Stimulated activated naive CD8-positive, alpha-beta T cell treated with anti-CD3 and anti-CD28 coated beads, Interleukin-15, Interleukin-2, amounts not matched to agents 100 ng/mL and 50 ng/mL, for 24 hours (primary cell): ENCODE measurements around the gene HRK.

Experiments used
- H3K27ac Mint-ChIP-seq: one replicate; pipeline ENCODE4 v1.8.0; 2021; ENCODE audit warnings: mild to moderate bottlenecking, mixed read lengths
- H3K27me3 Mint-ChIP-seq: one replicate; pipeline ENCODE4 v1.8.0; 2021; ENCODE audit warnings: mixed read lengths
- H3K36me3 Mint-ChIP-seq: one replicate; pipeline ENCODE4 v1.8.0; 2021; ENCODE audit warnings: low read depth, mixed read lengths
- H3K4me1 Mint-ChIP-seq: one replicate; pipeline ENCODE4 v1.8.0; 2021; ENCODE audit warnings: low read depth, mixed read lengths
- H3K4me3 Mint-ChIP-seq: one replicate; pipeline ENCODE4 v1.8.0; 2021; ENCODE audit warnings: mild to moderate bottlenecking, mixed read lengths
- H3K9me3 Mint-ChIP-seq: one replicate; pipeline ENCODE4 v1.8.0; 2021; ENCODE audit warnings: mixed read lengths

Gene HRK

DNA sequence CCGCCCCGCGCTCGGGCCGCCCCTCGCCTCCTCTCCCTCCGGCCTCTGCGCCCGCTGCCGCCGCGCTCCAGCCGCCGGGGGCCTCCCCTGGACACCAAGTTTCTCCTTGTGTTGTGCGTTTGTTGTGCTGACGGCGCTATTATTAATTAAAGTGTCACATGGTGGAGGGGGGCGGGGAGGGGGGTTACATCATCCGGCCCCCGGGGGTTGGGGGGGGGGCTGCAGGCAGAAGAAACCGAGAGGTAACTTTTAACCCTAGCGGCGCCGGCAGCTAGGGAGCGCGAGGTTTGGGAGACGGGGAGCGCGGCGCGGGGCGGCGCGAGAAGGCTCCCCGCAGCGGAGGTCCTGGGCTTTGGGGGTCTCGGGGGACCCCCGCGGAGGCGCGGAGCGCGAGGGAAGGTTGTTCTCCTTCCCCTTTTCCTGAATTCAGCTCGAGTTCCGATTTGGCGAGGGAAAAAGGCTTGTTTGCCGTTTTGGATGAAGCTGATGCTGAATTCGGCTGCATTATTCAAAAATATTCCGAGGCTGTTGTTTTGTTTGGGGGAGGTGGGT, at the start of gene HRK:
Gene HRK (minus strand): TSS at position 117 of the 552 bp plus-strand sequence. CDS start 134 bp downstream, outside the sequence.
- Mint-ChIP-seq H3K27me3 (peaks cover 64% of the 10 kb centered on the region), H3K27ac (no peak within 1 kb of the TSS), H3K4me1 (peaks cover 37% of the 10 kb centered on the region), H3K4me3 (peak within 1 kb of the TSS; percentile 79), H3K9me3 (no peaks in the 10 kb centered on the region), H3K36me3 (no peaks in the 10 kb centered on the region)

DNA sequence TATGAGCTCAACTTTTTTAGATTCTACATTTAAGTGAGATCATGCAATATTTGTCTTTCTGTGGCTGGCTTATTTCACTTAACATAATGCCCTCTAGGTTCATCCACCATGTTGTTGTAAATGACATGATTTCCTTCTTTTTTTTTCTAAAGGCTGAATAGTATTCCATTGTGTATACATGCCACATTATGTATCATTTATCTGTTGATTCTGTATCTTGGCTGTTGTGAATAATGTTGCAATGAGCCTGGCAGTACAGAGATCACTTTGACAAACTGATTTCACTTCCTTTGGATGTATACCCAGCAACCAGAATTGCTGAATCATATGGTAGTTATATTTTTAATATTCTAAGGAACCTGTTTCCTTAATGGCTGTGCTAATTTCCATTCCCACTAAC, 48.6 kb upstream of the HRK start:
- Mint-ChIP-seq H3K36me3 (peaks cover 58% of the 10 kb centered on the region), H3K9me3 (no peaks in the 10 kb centered on the region), H3K4me1 (peaks cover 31% of the 10 kb centered on the region), H3K27ac (no peak overlapping the region), H3K27me3 (no peaks in the 10 kb centered on the region), H3K4me3 (no peak overlapping the region)

DNA sequence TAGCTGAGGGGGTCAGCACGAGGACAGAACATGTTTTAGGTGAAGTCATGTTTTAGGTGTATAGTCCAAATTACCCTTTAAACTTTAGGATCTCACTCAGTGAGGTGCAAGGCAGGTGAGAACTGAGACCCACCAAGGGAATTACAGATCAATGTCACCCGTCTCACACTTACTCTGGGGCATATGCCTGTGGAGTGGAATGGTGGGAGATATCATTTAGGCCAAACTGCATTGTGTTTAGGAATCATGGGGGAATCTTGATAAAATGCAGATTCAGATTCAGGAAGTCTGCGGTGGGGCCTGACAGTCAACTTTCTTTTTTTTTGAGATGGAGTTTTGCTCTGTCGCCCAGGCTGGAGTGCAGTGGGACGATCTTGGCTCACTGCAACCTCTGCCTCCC, 47.3 kb upstream of the HRK start:
- no peaks in the 10 kb centered on the region for H3K9me3 Mint-ChIP-seq
- peaks cover 44% of the 10 kb centered on the region for H3K4me1 Mint-ChIP-seq
- no peak overlapping the region for H3K4me3 Mint-ChIP-seq
- H3K27me3 Mint-ChIP-seq, result no peaks in the 10 kb centered on the region
- no peak overlapping the region for H3K27ac Mint-ChIP-seq
- peaks cover 54% of the 10 kb centered on the region for H3K36me3 Mint-ChIP-seq

DNA sequence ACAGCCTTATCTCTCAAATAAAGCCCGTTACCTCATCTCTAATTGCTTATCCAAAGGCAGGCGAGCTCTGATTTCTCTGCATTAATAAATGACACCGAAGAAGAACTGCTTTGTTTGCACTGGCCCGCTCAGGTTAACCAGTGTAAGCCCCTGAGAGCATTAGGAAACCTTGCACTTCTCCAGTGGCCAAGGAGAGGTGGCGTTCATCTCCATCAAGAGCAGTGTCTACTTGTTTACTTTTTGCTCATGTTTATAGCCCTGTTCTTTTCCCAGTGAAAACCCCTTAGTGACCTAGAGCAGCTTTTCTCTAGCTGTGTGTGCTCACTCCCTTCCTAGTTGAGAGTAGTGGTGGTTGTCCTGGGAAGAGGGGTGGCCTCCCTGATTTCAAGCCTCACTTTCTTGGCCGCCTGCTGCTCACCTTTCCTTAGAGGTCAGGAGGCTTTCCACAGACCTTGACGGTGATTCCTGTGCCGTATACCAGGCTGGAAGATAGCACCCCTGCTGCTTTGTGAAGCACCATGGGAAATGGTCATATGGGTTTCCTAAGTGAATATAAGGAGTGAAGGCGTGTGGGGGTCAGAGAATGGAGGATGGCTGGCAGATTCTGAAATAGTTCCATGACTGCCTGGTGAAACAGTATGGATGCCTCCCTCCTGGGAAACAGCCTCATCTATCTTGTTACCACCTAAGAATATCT, 46.2 kb upstream of the HRK start:
- H3K27ac Mint-ChIP-seq, result no peak overlapping the region
- no peaks in the 10 kb centered on the region for H3K27me3 Mint-ChIP-seq
- no peak overlapping the region for H3K4me3 Mint-ChIP-seq
- peaks cover 45% of the 10 kb centered on the region for H3K36me3 Mint-ChIP-seq
- peaks cover 53% of the 10 kb centered on the region for H3K4me1 Mint-ChIP-seq
- H3K9me3 Mint-ChIP-seq, result no peaks in the 10 kb centered on the region

DNA sequence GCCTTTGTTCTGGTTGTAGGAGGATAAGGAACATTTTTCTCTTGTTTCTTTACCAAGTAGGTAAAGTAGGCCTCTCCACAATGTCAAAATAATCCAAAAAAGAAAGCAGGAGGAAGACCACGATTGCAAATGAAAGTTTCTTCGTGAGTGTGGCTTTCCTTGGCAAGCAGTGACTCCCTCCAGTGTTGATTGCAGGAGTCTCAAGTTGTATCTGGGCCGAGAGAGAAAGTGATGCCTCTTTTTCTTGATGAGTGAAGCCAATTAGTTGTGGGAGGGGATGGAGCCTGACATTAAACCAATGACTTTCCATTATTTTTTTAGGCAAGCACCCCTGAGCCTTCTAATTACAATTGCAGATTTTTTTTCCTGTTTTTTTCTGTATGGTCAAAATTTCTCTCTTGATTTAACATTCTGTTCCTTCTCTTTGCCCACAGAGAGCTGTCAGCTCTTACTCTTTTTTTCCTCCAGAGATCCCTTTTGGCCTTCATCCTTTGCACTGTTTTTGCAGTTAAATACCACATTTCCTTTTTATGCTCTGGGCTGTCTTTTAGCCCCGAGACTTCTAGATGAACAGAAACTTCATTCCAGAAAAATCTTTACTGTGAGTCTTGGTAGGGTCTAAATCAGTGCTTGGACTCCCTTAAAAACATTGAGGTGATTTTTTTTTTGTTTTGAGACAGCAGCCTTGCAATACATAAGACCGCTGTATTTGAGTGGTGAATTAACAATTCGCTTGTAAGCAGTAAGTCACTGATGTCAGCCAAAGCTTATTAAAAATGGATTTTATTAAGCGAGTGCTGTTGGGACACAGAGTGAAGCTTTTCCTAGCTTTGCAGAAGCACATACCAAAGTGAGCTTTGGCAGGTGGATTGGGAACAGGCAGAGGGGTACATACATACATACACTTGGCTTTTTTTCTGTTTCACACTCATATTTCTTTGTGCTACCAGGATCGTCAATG, 45.3 kb upstream of the HRK start:
- Mint-ChIP-seq H3K36me3 (peaks cover 38% of the 10 kb centered on the region), H3K4me3 (no peak overlapping the region), H3K4me1 (peaks cover 57% of the 10 kb centered on the region), H3K9me3 (no peaks in the 10 kb centered on the region), H3K27me3 (no peaks in the 10 kb centered on the region), H3K27ac (no peak overlapping the region)

DNA sequence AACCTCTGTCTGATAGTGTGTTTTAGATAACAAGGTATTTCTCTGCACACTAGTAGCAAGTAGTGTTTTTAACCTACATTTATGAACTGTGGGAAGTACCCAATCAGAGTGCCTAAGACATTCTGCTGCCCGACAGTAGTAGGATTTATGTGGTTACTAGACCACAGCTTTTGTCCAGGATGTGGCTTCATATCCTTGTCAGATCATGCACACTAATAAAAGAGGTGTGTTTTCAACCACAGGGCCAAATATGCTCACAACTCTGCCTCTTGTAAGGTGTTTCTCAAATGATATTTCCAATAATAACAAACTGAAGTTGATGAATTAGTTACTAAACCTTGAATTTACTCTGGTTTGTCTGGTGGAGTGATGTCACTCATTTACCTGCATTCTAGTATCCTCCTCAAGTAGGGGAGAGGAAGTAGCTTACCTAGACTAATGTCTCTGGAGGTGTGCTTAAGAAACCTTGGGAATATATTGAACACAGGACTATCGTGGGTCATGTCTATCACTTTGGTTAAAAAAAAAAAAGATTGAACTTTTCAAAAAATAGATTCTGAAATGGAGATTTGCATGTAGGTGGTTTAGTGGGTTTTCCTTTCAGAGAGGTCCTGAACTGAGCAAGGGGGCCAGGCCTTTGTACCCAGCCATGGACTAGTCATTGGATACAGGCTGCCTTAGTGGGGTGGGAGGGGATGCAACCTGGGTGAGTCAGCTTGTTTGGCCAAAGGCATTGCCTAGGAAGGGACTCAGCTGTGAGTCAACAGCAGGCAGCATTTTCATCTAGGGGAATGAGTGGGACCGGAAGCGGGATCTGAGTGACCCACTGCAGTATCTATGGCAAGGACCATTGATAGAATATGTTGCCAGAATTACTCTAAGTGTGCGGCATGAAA, 43.6 kb upstream of the HRK start:
- peaks cover 72% of the 10 kb centered on the region for H3K4me1 Mint-ChIP-seq
- H3K36me3 Mint-ChIP-seq, result peaks cover 24% of the 10 kb centered on the region
- no peaks in the 10 kb centered on the region for H3K9me3 Mint-ChIP-seq
- H3K27me3 Mint-ChIP-seq, result no peaks in the 10 kb centered on the region
- H3K4me3 Mint-ChIP-seq, result peak overlapping the region; percentile 32
- H3K27ac Mint-ChIP-seq, result peak overlapping the region; percentile 77

DNA sequence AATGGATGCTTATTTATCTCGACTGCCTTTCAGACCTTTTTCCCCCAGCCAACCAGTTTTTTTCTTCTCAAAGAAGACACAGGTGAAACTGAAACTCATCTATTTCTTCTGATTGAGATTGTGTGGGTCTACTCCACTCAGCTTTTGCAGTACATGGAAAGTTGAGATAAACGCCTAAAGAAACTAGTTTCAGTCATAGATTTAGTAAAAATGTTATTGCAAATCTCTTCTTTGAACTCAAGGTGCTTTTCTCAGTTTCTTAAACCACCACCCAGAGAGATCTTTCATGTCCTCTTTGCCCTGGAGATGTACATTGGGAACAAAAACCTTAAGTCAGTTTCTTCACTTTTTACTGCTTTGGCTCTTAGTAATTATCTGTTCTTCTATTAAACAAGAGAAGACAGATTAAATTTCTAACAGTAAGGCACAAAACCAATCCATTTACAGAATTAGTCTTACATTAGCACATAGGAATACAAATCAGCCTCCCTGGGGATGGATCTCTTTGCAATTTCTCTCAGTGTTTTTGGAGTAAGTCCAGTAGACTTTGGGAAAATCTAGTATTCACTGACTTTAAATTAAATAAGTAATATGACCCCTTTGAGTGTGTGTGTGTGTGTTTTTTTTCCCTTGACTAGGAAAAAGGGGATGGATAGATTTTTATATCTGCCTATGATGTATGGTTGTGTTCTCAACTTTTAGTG, 41.1 kb upstream of the HRK start:
- Mint-ChIP-seq H3K27ac (peak overlapping the region; percentile 54), H3K9me3 (no peaks in the 10 kb centered on the region), H3K4me3 (no peak overlapping the region), H3K36me3 (peaks cover 10% of the 10 kb centered on the region), H3K4me1 (peaks cover 86% of the 10 kb centered on the region), H3K27me3 (no peaks in the 10 kb centered on the region)

DNA sequence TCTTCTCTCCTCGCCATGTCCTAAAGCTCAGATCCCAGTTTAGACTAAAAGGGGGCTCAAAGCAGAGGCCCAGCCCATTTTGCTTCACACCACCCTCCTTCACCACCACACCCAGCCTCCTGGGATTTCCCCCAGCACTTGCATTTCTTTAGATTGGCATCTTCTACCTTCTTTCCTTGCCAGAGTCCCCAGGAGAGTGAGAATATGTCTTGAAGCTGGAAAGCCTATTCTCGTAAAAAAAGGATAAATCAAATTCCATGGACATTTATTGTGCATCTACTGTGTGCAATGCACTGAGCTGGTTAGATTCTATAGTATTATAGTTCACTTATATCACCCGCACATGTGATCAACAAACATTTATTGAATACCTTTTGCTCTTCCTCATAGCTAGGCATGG, 39.7 kb upstream of the HRK start:
- H3K4me1 Mint-ChIP-seq, result peaks cover 89% of the 10 kb centered on the region
- H3K27me3 Mint-ChIP-seq, result no peaks in the 10 kb centered on the region
- peaks cover 8% of the 10 kb centered on the region for H3K36me3 Mint-ChIP-seq
- peak overlapping the region; percentile 6 for H3K4me3 Mint-ChIP-seq
- H3K9me3 Mint-ChIP-seq, result no peaks in the 10 kb centered on the region
- H3K27ac Mint-ChIP-seq, result no peak overlapping the region

DNA sequence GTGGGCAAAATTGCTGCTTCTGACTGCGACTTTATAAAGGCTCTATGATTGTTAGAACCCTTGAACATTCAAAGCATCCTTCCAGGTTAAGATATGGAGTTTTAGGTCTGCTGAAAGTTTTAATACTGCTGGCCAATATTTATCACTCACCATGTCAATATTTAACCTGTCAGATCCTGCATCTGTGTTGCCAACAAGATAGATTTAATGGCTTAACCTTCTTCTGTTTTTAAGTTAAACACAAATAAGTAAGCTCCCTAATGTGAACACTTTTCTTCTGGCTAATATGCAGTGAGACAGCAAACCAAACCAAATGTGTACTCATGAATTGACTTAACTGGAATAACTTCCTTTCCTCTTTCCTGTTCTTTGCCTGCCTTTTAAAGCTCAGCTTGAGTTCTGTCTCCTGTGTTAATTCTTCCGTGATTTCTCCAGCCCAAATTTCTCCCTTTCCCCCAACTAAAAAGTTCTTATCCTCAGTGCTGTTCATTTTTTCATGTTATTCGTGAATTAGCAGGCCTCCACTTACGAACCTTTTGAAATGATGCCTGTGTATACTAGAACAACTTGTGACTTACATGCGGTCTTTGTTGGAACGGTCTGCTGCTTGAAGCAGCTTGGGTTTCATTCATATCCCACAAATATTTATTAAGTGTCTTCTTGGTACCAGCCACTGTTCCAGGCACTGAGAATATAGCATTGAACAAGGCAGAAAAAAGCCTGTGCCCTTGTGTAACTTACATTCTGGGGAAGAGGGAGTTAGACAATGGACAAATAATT, 38.7 kb upstream of the HRK start:
- H3K4me1 Mint-ChIP-seq, result peaks cover 86% of the 10 kb centered on the region
- no peak overlapping the region for H3K4me3 Mint-ChIP-seq
- H3K27ac Mint-ChIP-seq, result no peak overlapping the region
- H3K9me3 Mint-ChIP-seq, result no peaks in the 10 kb centered on the region
- no peaks in the 10 kb centered on the region for H3K27me3 Mint-ChIP-seq
- H3K36me3 Mint-ChIP-seq, result peaks cover 10% of the 10 kb centered on the region

DNA sequence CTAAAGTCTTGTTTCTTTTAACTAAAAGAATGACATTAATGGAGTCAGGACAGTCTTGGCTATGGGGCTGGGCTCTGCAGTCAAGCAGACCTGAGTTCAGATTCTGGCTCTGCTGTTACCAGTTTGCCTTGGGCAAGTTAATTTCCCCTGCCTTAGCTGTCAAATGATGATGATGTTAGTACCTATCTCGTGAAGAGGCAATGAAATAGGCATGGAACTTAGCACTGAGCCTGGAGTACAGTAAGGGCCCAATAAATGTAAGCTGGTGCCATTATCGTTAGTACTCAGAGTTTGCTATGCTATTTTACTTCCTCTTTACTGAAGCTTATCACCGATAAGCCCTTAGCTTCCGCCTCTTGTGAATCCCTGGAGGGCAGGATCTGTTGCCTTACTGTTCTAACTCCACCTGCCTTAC, 38.0 kb upstream of the HRK start:
- Mint-ChIP-seq H3K36me3 (peaks cover 12% of the 10 kb centered on the region), H3K4me1 (peaks cover 80% of the 10 kb centered on the region), H3K4me3 (no peak overlapping the region), H3K27me3 (no peaks in the 10 kb centered on the region), H3K27ac (no peak overlapping the region), H3K9me3 (no peaks in the 10 kb centered on the region)

DNA sequence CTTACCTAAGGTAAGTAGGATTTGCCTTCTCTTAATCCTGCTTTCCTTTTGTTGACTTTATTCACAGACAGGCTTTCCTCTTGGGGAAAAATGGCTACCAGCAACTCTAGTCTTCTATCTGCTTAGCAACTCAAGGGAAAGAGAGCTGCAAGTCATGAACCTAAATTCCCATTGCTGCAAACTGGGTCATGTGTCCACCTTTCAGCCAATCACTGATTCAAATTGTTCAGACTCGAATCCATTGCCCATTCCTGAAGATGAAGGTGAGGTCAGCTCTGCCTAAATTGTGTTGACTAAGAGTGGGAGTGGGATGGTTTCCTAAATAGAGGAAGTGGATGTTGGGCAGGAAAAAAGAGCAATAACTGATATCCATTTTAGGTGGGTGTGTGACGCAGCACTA, 37.2 kb upstream of the HRK start:
- Mint-ChIP-seq H3K4me3 (no peak overlapping the region), H3K27me3 (no peaks in the 10 kb centered on the region), H3K27ac (no peak overlapping the region), H3K4me1 (peaks cover 76% of the 10 kb centered on the region), H3K9me3 (no peaks in the 10 kb centered on the region), H3K36me3 (peaks cover 12% of the 10 kb centered on the region)

DNA sequence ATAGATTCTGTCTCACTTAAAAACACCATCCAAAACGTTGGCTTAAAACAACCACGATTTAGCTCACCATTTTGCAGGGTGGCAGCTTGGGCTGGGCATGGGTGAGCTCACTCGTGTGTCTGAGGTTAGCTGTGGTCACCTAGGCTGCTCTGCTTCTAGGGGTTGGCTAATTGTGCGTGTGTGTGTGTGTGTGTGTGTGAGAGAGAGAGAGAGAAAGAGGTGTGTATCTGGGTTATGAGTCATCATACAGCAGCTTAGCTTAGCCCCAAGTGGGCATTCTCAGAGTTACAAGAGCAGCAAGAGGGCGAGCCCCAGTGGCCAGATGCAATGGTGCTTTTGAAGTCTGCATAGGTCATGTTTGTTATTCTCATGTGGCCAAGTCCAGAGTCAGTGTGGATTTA, 35.5 kb upstream of the HRK start:
- peaks cover 12% of the 10 kb centered on the region for H3K36me3 Mint-ChIP-seq
- peak overlapping the region; percentile 80 for H3K27ac Mint-ChIP-seq
- H3K4me1 Mint-ChIP-seq, result peaks cover 75% of the 10 kb centered on the region
- peak overlapping the region; percentile 28 for H3K4me3 Mint-ChIP-seq
- no peaks in the 10 kb centered on the region for H3K9me3 Mint-ChIP-seq
- no peaks in the 10 kb centered on the region for H3K27me3 Mint-ChIP-seq

DNA sequence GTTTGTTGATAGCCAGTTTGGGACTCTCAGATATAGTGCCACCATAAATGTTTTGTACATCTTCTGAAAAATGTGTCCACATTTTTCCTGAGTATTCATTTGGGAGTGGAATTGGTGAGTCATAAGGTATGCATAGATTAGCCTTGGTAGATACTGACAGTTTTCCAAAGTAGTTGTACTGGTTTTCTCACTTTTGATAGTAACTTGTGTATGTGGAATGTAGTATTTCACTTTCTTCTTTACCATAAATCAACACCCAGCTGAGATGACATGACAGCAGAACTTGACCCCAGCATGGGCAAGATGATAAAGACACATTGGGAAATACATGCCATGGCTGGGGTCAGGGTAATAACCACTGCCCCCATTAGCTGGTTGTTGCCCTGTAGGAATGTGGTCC, 34.9 kb upstream of the HRK start:
- Mint-ChIP-seq H3K9me3 (no peaks in the 10 kb centered on the region), H3K27ac (peak overlapping the region; percentile 38), H3K27me3 (no peaks in the 10 kb centered on the region), H3K4me3 (no peak overlapping the region), H3K4me1 (peaks cover 73% of the 10 kb centered on the region), H3K36me3 (peaks cover 12% of the 10 kb centered on the region)
